HG03280 (cell line): ENCODE results near the gene ZNG1B.
"Not testable (repeated sequence)": the region's sequence is repeated elsewhere in the genome, so short reads cannot be mapped to it uniquely, and the experiment has no call there.

ENCODE experiments used
- ATAC-seq: cut with Tn5 transposase; IDR thresholded peaks from one replicate; pipeline ENCODE4 v1.9.1; 2021; ENCODE audit warnings: mild to moderate bottlenecking, moderate library complexity; ENCODE audit not compliant: unreplicated experiment

The ZNG1B gene

GRCh38 chr2:113542529-113542928 lies 105.0 kb downstream of the ZNG1B start:
- ATAC-seq = not testable (repeated sequence)
